SK-N-SH (cell line): ENCODE results near the gene DNAJB1. TPM values are rescaled to one million over a fixed set of nuclear protein-coding genes. Genes with fewer than 3 reads are reported as not detected.

ENCODE experiments used
- CTCF ChIA-PET: fragments of 300-600, 350-600 bp; formaldehyde crosslinking; extraction: SDS; loops from one replicate; lab custom pipeline; 2021; lab: Yijun Ruan, JAX
- POLR2A ChIA-PET: fragments of 350-600 bp; sonication (Branson Sonifier 250); formaldehyde crosslinking; extraction: SDS; loops from one replicate; lab custom pipeline; 2020; ENCODE audit warnings: antibody characterized with exemption, inconsistent platforms; lab: Yijun Ruan, JAX
- DNase-seq: peaks from one replicate; pipeline ENCODE4 v3.0.0; 2012
- H2AFZ ChIP-seq: fragments of 200-600 bp; sonication (generic); 2 replicates; pipeline ENCODE4 v1.8.1; 2016; ENCODE audit warnings: antibody characterized with exemption, mild to moderate bottlenecking, low read depth
- H3F3A ChIP-seq: fragments of 200-600 bp; sonication (generic); replicated peaks from 2 replicates; pipeline ENCODE3; 2016; ENCODE audit warnings: antibody characterized with exemption, mild to moderate bottlenecking; ENCODE audit not compliant: insufficient read depth
- H3K27ac ChIP-seq, 2 experiments: fragments of 200-500 bp in 1 of 2; fragments of 200-600 bp in 1 of 2; sonication (Bioruptor generic) in 1 of 2; sonication (generic), shearing (Covaris generic) in 1 of 2; 2 replicates each; pipeline versions ENCODE4 v1.5.1 to v1.6.1; 2014 to 2016; ENCODE audit warnings: low read depth in 2 of 2, inconsistent platforms in 1 of 2, low read length in 1 of 2, mild to moderate bottlenecking in 1 of 2, mixed read lengths in 1 of 2
- H3K27me3 ChIP-seq: fragments of 200-600 bp; sonication (generic), shearing (Covaris generic); 2 replicates; pipeline ENCODE4 v1.6.1; 2016; ENCODE audit warnings: mixed run types; ENCODE audit not compliant: insufficient read depth
- H3K36me3 ChIP-seq, 2 experiments: fragments of 200-500 bp in 1 of 2; fragments of 200-600 bp in 1 of 2; sonication (Bioruptor generic) in 1 of 2; sonication (generic) in 1 of 2; replicated peaks in 1 of 2; 2 replicates each; pipeline versions ENCODE3 to v1.5.1; 2014 to 2016; ENCODE audit warnings: low read length in 1 of 2, mild to moderate bottlenecking in 1 of 2; ENCODE audit not compliant: insufficient read depth in 2 of 2, control insufficient read depth in 1 of 2
- H3K4me1 ChIP-seq, 2 experiments: fragments of 200-500 bp in 1 of 2; fragments of 200-600 bp in 1 of 2; sonication (Bioruptor generic) in 1 of 2; sonication (generic), shearing (Covaris generic) in 1 of 2; 2 replicates each; pipeline versions ENCODE4 v1.5.1 to v1.6.1; 2014 to 2016; ENCODE audit warnings: low read depth in 1 of 2, low read length in 1 of 2, mixed run types in 1 of 2; ENCODE audit not compliant: insufficient read depth in 2 of 2, control insufficient read depth in 1 of 2
- H3K4me2 ChIP-seq: fragments of 200-600 bp; sonication (generic), shearing (Covaris generic); 2 replicates; pipeline ENCODE4 v1.6.1; 2017; ENCODE audit warnings: mixed run types
- H3K4me3 ChIP-seq, 2 experiments: fragments of 200-500 bp in 1 of 2; fragments of 200-600 bp in 1 of 2; sonication (Bioruptor generic) in 1 of 2; sonication (generic), shearing (Covaris generic) in 1 of 2; 2 replicates each; pipeline versions ENCODE4 v1.5.1 to v1.8.1; 2014 to 2016; ENCODE audit warnings: low read depth in 2 of 2, inconsistent platforms in 1 of 2, low read length in 1 of 2, mild to moderate bottlenecking in 1 of 2, mixed read lengths in 1 of 2, moderate library complexity in 1 of 2
- H3K79me2 ChIP-seq: fragments of 200-600 bp; sonication (generic); 2 replicates; pipeline ENCODE4 v1.8.1; 2017; ENCODE audit warnings: mild to moderate bottlenecking; ENCODE audit not compliant: insufficient read depth
- H3K9ac ChIP-seq: fragments of 200-600 bp; sonication (generic); 2 replicates; pipeline ENCODE4 v1.6.1; 2017; ENCODE audit warnings: mixed run types
- H3K9me2 ChIP-seq: fragments of 200-600 bp; sonication (generic); 2 replicates; pipeline ENCODE4 v1.6.1; 2017; ENCODE audit warnings: mixed run types
- H3K9me3 ChIP-seq: fragments of 200-600 bp; sonication (generic); 2 replicates; pipeline ENCODE4 v1.6.1; 2017; ENCODE audit warnings: mixed run types, mild to moderate bottlenecking, moderate library complexity
- H4K20me1 ChIP-seq: fragments of 200-600 bp; sonication (generic); 2 replicates; pipeline ENCODE4 v1.6.1; 2017; ENCODE audit warnings: mild to moderate bottlenecking, mixed run types; ENCODE audit not compliant: insufficient read depth
- FOXJ3 ChIP-seq: sonication (generic); formaldehyde crosslinking; IDR thresholded peaks from 2 replicates; pipeline ENCODE4 v1.5.1; 2020; ENCODE audit warnings: mild to moderate bottlenecking, missing genetic modification reagents
- FOXM1 ChIP-seq: IDR thresholded peaks from 2 replicates; pipeline ENCODE4 v1.4.0; 2012; ENCODE audit warnings: low read depth, mild to moderate bottlenecking
- JUND ChIP-seq: IDR thresholded peaks from 2 replicates; pipeline ENCODE4 v1.4.0; 2012
- NRF1 ChIP-seq: IDR thresholded peaks from 2 replicates; pipeline ENCODE4 v1.6.1; 2012; ENCODE audit warnings: low read depth, mild to moderate bottlenecking, low read length
- RFX5 ChIP-seq: IDR thresholded peaks from 2 replicates; pipeline ENCODE4 v1.6.1; 2012; ENCODE audit warnings: mild to moderate bottlenecking, improper control_type of control experiment, low read length
- RXRA ChIP-seq: IDR thresholded peaks from 2 replicates; pipeline ENCODE4 v1.4.0; 2012; ENCODE audit warnings: low read depth, mild to moderate bottlenecking, borderline replicate concordance
- SIN3A ChIP-seq: IDR thresholded peaks from 2 replicates; pipeline ENCODE4 v1.6.1; 2012; ENCODE audit warnings: low read depth, mild to moderate bottlenecking, low read length, moderate library complexity, borderline replicate concordance
- TCF12 ChIP-seq: IDR thresholded peaks from 2 replicates; pipeline ENCODE4 v1.4.0; 2012
- YY1 ChIP-seq: IDR thresholded peaks from 2 replicates; pipeline ENCODE4 v1.4.0; 2012; ENCODE audit warnings: low read depth, mild to moderate bottlenecking
- WGBS: methylation state at CpG from one replicate; pipeline ENCODE4 v1.1.6; 2017; ENCODE audit warnings: low lambda C conversion rate; 5-methylcytosine and 5-hydroxymethylcytosine counted together
- polyA plus RNA-seq, 3 experiments: library from polyadenylated mRNA; depleted of rRNA; stranded (reverse); fragments of >200 nt; gene quantifications; 2 replicates each; pipeline ENCODE4 v1.2.3, GENCODE V29; 2012
- TF ChIP-seq, protein P1 (sequence below): fragments of 150-350 bp; IDR thresholded peaks from 2 replicates; pipeline ENCODE4 v1.6.1; 2017; ENCODE audit warnings: antibody characterized with exemption, low read length, low read depth, borderline replicate concordance
- TF ChIP-seq, protein P2 (sequence below): fragments of 200-600 bp; sonication (generic); IDR thresholded peaks from 2 replicates; pipeline ENCODE4 v1.6.1; 2017; ENCODE audit warnings: antibody characterized with exemption, mild to moderate bottlenecking, moderate library complexity

DNAJB1 gene
- polyA plus RNA-seq, 1 of the 3 experiments (the other 2 are of a cell fraction) = 103 TPM

DNA sequence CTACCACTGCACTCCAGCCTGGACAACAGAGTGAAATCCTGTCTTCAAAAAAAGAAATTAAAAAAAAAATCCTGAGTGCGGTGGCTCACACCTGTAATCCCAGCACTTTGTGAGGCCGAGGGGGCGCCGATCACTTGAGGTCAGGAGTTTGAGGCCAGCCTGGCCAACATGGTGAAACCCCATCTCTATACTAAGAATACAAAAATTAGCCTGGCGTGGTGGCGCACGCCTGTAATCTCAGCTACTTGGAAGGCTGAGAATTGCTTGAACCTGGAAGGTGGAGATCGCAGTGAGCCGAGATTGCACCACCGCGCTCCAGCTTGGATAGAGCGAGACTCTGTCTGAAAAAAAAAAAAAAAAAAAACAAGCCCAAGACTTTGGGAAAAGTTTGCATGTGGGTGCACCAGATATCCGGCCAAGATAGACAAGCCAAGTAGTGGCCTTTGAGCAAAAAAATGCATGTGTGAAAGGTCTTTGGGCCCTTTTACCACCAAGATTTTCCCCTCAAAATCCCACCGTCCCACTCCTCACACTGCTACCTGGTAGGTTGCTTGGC is 5.7 kb downstream of the DNAJB1 start:
- ChIA-PET POLR2A (no interaction called here), CTCF (interaction anchor here (0.6 to 0.9 kb wide), 2 partner anchors 12 to 33 kb away, joined by 3 read pairs; no protein-coding TSS in a partner anchor)
- 97% methylated on average over 14 of the region's 14 CpGs for WGBS

DNA sequence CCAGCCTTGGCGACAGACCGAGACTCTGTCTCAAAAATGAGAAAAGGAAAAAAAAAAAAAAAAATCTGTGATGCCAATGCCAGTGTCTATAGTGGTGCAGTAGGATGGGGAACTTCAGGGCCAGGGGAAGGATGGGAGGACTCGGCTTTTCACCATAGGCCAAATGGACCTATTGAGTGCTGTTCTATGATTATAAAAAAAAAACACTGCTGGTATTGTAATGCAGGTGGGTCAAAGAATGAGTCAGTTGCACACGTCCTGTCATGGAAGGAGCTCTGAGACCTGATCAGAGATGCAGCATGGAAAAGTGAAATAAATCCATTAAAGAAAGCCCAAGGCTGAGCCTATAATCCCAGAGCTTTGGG is 7.0 kb downstream of the DNAJB1 start:
- H4K20me1 ChIP-seq = peaks cover 22% of the 10 kb centered on the region
- H3K9me3 ChIP-seq = no peaks in the 10 kb centered on the region
- H3K27ac ChIP-seq = peak overlapping the region in 1 of 2 experiments; percentile 80; a peak in 2 of 4 replicates
- ChIA-PET POLR2A (no interaction called here), CTCF (interaction anchor here (1.9 kb wide), 1 partner anchor 27 kb away, joined by 4 read pairs; no protein-coding TSS in a partner anchor)
- 91% methylated on average over 4 of the region's 4 CpGs for WGBS
- H3K27me3 ChIP-seq = no peaks in the 10 kb centered on the region
- DNase-seq = no peak
- H3K4me2 ChIP-seq = 0 out of 2 replicates have a peak overlapping the region, but pooled peaks have one; percentile 31
- H3K9me2 ChIP-seq = no peaks in the 10 kb centered on the region
- H3K4me3 ChIP-seq = no peak overlapping the region
- peaks cover 20 to 25% of the 10 kb centered on the region in 2 experiments for H3K36me3 ChIP-seq
- no peak overlapping the region for H3K9ac ChIP-seq
- H3K4me1 ChIP-seq = peaks cover 12 to 21% of the 10 kb centered on the region in 2 experiments; a peak in 2 of 4 replicates
- peaks cover 46% of the 10 kb centered on the region for H3F3A ChIP-seq
- H2AFZ ChIP-seq = no peak overlapping the region
- TF ChIP-seq, protein P1, sequence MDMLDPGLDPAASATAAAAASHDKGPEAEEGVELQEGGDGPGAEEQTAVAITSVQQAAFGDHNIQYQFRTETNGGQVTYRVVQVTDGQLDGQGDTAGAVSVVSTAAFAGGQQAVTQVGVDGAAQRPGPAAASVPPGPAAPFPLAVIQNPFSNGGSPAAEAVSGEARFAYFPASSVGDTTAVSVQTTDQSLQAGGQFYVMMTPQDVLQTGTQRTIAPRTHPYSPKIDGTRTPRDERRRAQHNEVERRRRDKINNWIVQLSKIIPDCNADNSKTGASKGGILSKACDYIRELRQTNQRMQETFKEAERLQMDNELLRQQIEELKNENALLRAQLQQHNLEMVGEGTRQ = no peak
- TF ChIP-seq, all 33 proteins: peak for 0
- peaks cover 24% of the 10 kb centered on the region for H3K79me2 ChIP-seq

More for the DNA sequence above, 5.7 kb downstream of the DNAJB1 start:
- Histone ChIP-seq H3K4me2 (no peak overlapping the region), H4K20me1 (peaks cover 35% of the 10 kb centered on the region), H3K27ac (no peak overlapping the region), H3K27me3 (no peaks in the 10 kb centered on the region), H3K9me2 (no peaks in the 10 kb centered on the region), H3K9me3 (no peaks in the 10 kb centered on the region), H3F3A (peaks cover 33% of the 10 kb centered on the region), H3K79me2 (peaks cover 37% of the 10 kb centered on the region), H2AFZ (no peak overlapping the region), H3K4me1 (peaks cover 21% of the 10 kb centered on the region in 2 experiments; a peak in 2 of 4 replicates), H3K36me3 (peaks cover 22 to 29% of the 10 kb centered on the region in 2 experiments), H3K4me3 (no peak overlapping the region), H3K9ac (no peak overlapping the region)
- TF ChIP-seq RFX5 (no peak), NRF1 (no peak), SIN3A (no peak), TCF12 (no peak), YY1 (no peak), JUND (no peak), FOXJ3 (CRISPR knock-in tag) (no peak), FOXM1 (no peak), RXRA (no peak)
- TF ChIP-seq, protein P2, sequence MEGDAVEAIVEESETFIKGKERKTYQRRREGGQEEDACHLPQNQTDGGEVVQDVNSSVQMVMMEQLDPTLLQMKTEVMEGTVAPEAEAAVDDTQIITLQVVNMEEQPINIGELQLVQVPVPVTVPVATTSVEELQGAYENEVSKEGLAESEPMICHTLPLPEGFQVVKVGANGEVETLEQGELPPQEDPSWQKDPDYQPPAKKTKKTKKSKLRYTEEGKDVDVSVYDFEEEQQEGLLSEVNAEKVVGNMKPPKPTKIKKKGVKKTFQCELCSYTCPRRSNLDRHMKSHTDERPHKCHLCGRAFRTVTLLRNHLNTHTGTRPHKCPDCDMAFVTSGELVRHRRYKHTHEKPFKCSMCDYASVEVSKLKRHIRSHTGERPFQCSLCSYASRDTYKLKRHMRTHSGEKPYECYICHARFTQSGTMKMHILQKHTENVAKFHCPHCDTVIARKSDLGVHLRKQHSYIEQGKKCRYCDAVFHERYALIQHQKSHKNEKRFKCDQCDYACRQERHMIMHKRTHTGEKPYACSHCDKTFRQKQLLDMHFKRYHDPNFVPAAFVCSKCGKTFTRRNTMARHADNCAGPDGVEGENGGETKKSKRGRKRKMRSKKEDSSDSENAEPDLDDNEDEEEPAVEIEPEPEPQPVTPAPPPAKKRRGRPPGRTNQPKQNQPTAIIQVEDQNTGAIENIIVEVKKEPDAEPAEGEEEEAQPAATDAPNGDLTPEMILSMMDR = no peak
- DNase-seq = no peak
